Mucosa of stomach (tissue), 1 donor: Measurements from ENCODE around the gene HMCN2.

Experiments used
- H3K27me3 ChIP-seq: one replicate; pipeline ENCODE4 v1.7.0; 2013; ENCODE audit warnings: mild to moderate bottlenecking, low read length; ENCODE audit not compliant: control insufficient read depth, insufficient read depth
- H3K36me3 ChIP-seq: one replicate; pipeline ENCODE4 v1.7.0; 2013; ENCODE audit warnings: low read length; ENCODE audit not compliant: control insufficient read depth, insufficient read depth
- H3K4me1 ChIP-seq: one replicate; pipeline ENCODE4 v1.7.0; 2013; ENCODE audit warnings: mild to moderate bottlenecking, low read length; ENCODE audit not compliant: control insufficient read depth, insufficient read depth
- H3K4me3 ChIP-seq: one replicate; pipeline ENCODE4 v1.7.0; 2013; ENCODE audit warnings: low read length
- H3K9ac ChIP-seq: one replicate; pipeline ENCODE4 v1.7.0; 2013; ENCODE audit warnings: mild to moderate bottlenecking, low read length, moderate library complexity
- H3K9me3 ChIP-seq: one replicate; pipeline ENCODE4 v1.7.0; 2013; ENCODE audit warnings: mild to moderate bottlenecking, low read length, moderate library complexity; ENCODE audit not compliant: control insufficient read depth
- donor health status: Pancreatic carcinoma.

Gene HMCN2

DNA sequence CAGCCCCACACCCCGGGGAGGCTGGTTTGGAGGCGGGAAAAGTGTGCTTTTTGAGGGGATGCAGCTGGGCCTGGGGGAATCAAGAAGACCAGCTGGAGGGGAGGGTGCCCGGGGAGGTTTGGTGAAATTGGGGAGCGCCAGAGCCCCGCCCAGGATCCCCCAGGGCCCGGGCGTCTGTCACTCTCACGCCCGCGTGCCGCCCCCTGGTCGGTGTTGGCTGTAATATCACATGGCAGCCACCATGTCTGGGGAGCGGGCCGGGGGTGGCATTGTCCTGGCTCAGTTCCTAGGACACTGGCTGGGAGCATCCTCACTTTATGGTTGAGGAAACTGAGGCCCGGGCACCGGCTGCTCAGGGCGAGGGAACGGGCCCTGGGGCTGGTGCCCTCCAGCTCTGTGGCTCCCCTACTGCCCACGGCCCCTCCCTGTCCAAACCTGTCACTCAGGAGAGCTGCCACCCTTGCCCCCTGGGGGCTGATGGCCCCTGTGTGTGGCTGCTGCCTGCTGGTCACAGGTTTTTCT lies 206.7 kb downstream of the HMCN2 start:
- no peak overlapping the region for H3K4me3 ChIP-seq
- H3K36me3 ChIP-seq, result no peaks in the 10 kb centered on the region
- H3K27me3 ChIP-seq, result no peaks in the 10 kb centered on the region
- no peaks in the 10 kb centered on the region for H3K9me3 ChIP-seq
- H3K4me1 ChIP-seq, result no peaks in the 10 kb centered on the region
- no peak overlapping the region for H3K9ac ChIP-seq

GRCh38 chr9:130473009-130473408 lies 207.4 kb downstream of the HMCN2 start:
- H3K36me3 ChIP-seq, result no peaks in the 10 kb centered on the region
- no peaks in the 10 kb centered on the region for H3K4me1 ChIP-seq
- no peaks in the 10 kb centered on the region for H3K27me3 ChIP-seq
- no peak overlapping the region for H3K4me3 ChIP-seq
- H3K9ac ChIP-seq, result no peak overlapping the region
- no peaks in the 10 kb centered on the region for H3K9me3 ChIP-seq

DNA sequence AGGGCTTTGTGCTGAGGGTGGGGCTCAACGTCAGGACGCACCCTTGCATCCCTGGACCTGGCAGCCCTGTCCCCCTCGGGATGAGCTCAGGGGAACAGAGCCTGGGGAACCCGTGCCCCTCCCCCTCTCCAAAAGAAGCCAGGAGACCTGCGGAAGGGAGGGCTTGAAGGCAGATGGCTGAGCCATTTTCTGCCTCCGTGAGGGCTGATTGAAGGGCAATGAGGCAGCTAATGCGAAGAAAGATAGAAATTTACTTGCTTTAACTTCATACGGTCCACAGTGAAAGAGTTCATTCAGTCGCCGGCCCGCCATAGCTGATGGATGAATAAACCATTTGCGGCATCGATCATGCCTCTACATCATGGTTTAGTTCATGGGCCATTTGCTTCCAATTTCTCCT lies 208.0 kb downstream of the HMCN2 start:
- H3K36me3 ChIP-seq, result no peaks in the 10 kb centered on the region
- H3K4me1 ChIP-seq, result no peaks in the 10 kb centered on the region
- no peaks in the 10 kb centered on the region for H3K27me3 ChIP-seq
- no peak overlapping the region for H3K9ac ChIP-seq
- H3K9me3 ChIP-seq, result no peaks in the 10 kb centered on the region
- no peak overlapping the region for H3K4me3 ChIP-seq

DNA sequence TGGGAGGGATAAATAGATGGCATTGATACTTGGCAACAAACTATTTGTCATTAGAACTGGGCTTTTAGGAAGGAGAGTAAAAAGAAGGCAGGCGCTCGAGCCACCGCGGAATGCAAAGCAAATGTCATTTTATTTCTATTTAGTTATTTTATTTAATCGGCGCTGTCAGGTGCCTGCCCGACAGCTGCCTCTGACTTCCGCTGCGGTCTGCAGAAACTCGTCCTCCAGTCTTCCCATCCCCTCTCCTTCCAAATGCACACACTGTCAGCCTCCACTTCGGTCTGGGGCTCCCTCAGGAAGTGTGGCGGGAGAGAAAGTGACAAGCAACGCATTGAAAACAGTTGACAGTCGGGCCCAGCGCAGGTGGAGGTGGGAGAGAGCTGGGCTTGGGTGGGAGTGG lies 208.5 kb downstream of the HMCN2 start:
- no peak overlapping the region for H3K4me3 ChIP-seq
- no peaks in the 10 kb centered on the region for H3K27me3 ChIP-seq
- no peaks in the 10 kb centered on the region for H3K9me3 ChIP-seq
- no peaks in the 10 kb centered on the region for H3K36me3 ChIP-seq
- no peaks in the 10 kb centered on the region for H3K4me1 ChIP-seq
- no peak overlapping the region for H3K9ac ChIP-seq

GRCh38 chr9:130476151-130476730 lies 210.7 kb downstream of the HMCN2 start:
- no peaks in the 10 kb centered on the region for H3K9me3 ChIP-seq
- H3K4me3 ChIP-seq, result no peak overlapping the region
- no peaks in the 10 kb centered on the region for H3K27me3 ChIP-seq
- no peaks in the 10 kb centered on the region for H3K36me3 ChIP-seq
- H3K9ac ChIP-seq, result no peak overlapping the region
- no peaks in the 10 kb centered on the region for H3K4me1 ChIP-seq

DNA sequence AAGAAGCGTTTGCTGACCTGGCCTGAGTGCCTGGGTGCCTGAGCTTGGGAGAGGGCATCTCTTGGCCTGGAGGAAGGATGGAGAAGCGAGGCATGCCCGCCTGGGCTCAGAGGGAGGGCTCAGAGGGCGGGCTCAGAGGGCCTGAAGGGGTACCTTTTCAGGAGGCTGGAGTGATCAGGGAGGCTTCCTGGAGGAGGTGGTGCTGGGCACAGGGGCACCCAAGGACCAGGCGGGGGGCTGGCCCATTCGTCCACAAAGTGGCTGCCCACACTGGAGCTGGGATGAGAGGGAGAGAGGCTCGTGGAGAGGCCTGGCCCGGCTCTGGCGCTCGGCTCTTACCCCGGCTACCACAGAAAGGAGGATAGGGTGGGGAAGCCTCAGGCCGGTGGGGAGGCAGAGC lies 212.0 kb downstream of the HMCN2 start:
- Histone ChIP-seq H3K4me3 (no peak overlapping the region), H3K9me3 (no peaks in the 10 kb centered on the region), H3K9ac (no peak overlapping the region), H3K36me3 (no peaks in the 10 kb centered on the region), H3K27me3 (no peaks in the 10 kb centered on the region), H3K4me1 (no peaks in the 10 kb centered on the region)

GRCh38 chr9:130478152-130478551 lies 212.6 kb downstream of the HMCN2 start:
- no peaks in the 10 kb centered on the region for H3K4me1 ChIP-seq
- no peak overlapping the region for H3K9ac ChIP-seq
- no peaks in the 10 kb centered on the region for H3K36me3 ChIP-seq
- no peaks in the 10 kb centered on the region for H3K9me3 ChIP-seq
- no peak overlapping the region for H3K4me3 ChIP-seq
- no peaks in the 10 kb centered on the region for H3K27me3 ChIP-seq

DNA sequence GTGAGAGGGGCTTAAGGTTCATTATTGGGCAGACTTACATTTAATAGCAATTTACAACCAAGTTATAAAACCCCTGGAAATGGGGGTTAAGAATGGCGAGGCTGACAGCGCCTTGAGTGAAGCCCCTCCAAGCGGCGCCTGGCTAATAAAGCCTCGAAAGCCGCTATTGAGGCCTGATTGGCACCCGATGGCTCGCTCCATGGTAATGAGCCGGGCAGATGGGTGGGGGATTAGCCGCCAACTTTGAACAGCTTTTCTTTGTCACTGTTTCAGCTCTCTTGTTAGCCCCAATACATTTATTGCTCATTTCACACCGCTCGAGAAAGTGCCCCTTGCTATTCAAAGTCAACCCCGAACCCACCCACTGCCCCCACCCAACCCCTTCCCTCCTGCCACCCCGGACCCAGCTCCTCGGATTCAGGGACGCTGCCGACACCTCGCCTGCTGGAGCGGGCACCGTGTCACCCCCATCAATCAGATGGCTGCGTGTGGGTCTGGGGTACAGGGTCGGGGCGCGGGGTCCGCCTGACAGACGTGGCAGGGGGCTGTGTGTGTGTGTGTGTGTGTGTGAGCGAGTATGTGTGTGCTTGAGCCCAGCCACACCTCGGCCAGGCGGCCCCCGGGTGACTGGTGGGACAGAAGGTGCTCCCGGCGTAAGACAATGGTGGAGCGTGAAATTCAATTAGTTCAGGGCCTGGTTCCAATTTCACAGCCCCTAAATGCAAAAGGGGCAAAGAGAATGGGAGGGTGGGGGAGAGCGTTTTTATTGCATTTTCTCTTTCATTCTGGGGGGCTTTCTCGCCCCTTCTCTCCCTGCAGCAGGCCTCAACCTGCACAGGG lies 213.4 kb downstream of the HMCN2 start:
- H3K36me3 ChIP-seq, result no peaks in the 10 kb centered on the region
- no peak overlapping the region for H3K9ac ChIP-seq
- H3K4me3 ChIP-seq, result no peak overlapping the region
- H3K27me3 ChIP-seq, result no peaks in the 10 kb centered on the region
- H3K9me3 ChIP-seq, result no peaks in the 10 kb centered on the region
- no peaks in the 10 kb centered on the region for H3K4me1 ChIP-seq

DNA sequence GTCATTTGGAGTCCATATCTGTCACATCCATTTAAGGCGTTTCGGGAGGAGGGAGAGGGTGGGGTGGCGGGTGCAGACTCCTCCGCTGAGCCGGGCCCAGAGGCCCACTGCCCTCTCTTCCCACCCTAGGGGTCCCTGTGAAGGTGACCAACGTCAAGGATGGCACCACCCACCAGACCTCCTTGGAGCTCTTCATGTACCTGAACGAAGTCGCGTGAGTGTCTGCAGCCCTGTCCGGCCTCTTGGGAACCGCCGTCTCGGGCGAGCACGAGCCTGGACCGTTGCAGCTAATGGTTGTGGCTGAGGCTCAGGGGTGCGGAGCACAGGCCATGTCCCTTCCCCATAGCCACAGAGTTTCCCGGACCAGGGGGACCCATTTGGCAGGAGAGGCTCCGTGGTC lies 214.0 kb downstream of the HMCN2 start:
- H3K9ac ChIP-seq, result no peak overlapping the region
- H3K4me3 ChIP-seq, result no peak overlapping the region
- H3K27me3 ChIP-seq, result no peaks in the 10 kb centered on the region
- H3K4me1 ChIP-seq, result no peaks in the 10 kb centered on the region
- no peaks in the 10 kb centered on the region for H3K36me3 ChIP-seq
- H3K9me3 ChIP-seq, result no peaks in the 10 kb centered on the region

DNA sequence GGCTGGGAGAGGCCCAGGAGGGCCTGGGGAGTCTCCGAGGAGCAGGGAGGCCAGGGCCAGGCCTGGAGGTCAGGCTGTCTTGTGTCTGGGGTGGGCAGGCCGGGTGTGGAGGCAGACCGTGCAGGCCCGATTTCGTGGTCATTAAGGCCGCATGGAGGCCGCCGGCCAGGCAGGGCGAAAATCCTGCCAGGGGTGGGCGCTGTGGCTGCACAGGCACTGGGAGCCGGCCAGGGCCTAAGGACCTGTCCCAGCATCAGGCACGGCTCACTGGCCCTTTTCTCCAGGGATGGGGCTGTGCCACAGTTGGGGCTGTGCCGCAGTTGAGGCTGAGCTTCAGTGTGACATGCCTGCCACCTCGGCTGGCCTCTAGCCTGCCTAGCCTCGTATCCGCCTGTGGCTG lies 215.1 kb downstream of the HMCN2 start:
- Histone ChIP-seq H3K4me1 (no peaks in the 10 kb centered on the region), H3K27me3 (no peaks in the 10 kb centered on the region), H3K36me3 (no peaks in the 10 kb centered on the region)

GRCh38 chr9:130482463-130482862 lies 216.9 kb downstream of the HMCN2 start:
- no peaks in the 10 kb centered on the region for H3K36me3 ChIP-seq
- H3K4me3 ChIP-seq, result no peak overlapping the region
- no peaks in the 10 kb centered on the region for H3K9me3 ChIP-seq

More for the DNA sequence above, 215.1 kb downstream of the HMCN2 start:
- Histone ChIP-seq H3K9ac (no peak overlapping the region), H3K4me3 (no peak overlapping the region), H3K9me3 (no peaks in the 10 kb centered on the region)

GRCh38 chr9:130483371-130483971 lies 217.9 kb downstream of the HMCN2 start:
- Histone ChIP-seq H3K4me3 (no peak overlapping the region), H3K27me3 (no peaks in the 10 kb centered on the region), H3K4me1 (no peaks in the 10 kb centered on the region), H3K9ac (no peak overlapping the region), H3K36me3 (no peaks in the 10 kb centered on the region), H3K9me3 (no peaks in the 10 kb centered on the region)

More at GRCh38 chr9:130482463-130482862, 216.9 kb downstream of the HMCN2 start:
- H3K9ac ChIP-seq, result no peak overlapping the region
- H3K27me3 ChIP-seq, result no peaks in the 10 kb centered on the region
- H3K4me1 ChIP-seq, result no peaks in the 10 kb centered on the region
